Lung (tissue), 12 donors: ENCODE measurements around the gene CPLX1. TPM values are rescaled to one million over a fixed set of nuclear protein-coding genes. Genes with fewer than 3 reads are reported as not detected.

Source experiments
- ATAC-seq: fragments of 200-7000 bp; cut with Tn5 transposase; one replicate; pipeline ENCODE4 v1.9.1; 2020; ENCODE audit warnings: moderate number of reproducible peaks; ENCODE audit not compliant: insufficient read depth, low FRiP score
- DNase-seq, 3 donors: peaks; one replicate each; pipeline ENCODE4 v3.0.0-alpha.2; 2013 to 2017
- H3K27ac ChIP-seq, 2 donors: one replicate each; pipeline ENCODE4 v1.5.1; 2013; ENCODE audit warnings: mild to moderate bottlenecking in 2 of 2, moderate library complexity in 2 of 2, control low read depth in 1 of 2, inconsistent platforms in 1 of 2, low read depth in 1 of 2, low read length in 1 of 2
- H3K27me3 ChIP-seq, 3 donors: one replicate each; pipeline ENCODE4 v1.5.1; 2013; ENCODE audit warnings: low read length in 2 of 3; ENCODE audit not compliant: control insufficient read depth in 3 of 3, insufficient read depth in 3 of 3
- H3K36me3 ChIP-seq, 4 donors: one replicate each; pipeline ENCODE4 v1.5.1; 2013; ENCODE audit warnings: low read length in 4 of 4, mild to moderate bottlenecking in 1 of 4, moderate library complexity in 1 of 4; ENCODE audit not compliant: control insufficient read depth in 4 of 4, insufficient read depth in 4 of 4
- H3K4me1 ChIP-seq, 5 donors: one replicate each; pipeline ENCODE4 v1.5.1; 2013; ENCODE audit warnings: low read length in 5 of 5, mild to moderate bottlenecking in 2 of 5, moderate library complexity in 1 of 5; ENCODE audit not compliant: control insufficient read depth in 5 of 5, insufficient read depth in 5 of 5
- H3K4me3 ChIP-seq: one replicate; pipeline ENCODE4 v1.5.1; 2013; ENCODE audit warnings: mild to moderate bottlenecking, control low read depth, moderate library complexity
- H3K9ac ChIP-seq, 2 donors: one replicate each; pipeline ENCODE4 v1.5.1; 2013; ENCODE audit warnings: low read length in 2 of 2, control low read depth in 1 of 2; ENCODE audit not compliant: insufficient read depth in 1 of 2
- H3K9me3 ChIP-seq, 4 donors: one replicate each; pipeline ENCODE4 v1.5.1; 2013; ENCODE audit warnings: low read length in 3 of 4, mild to moderate bottlenecking in 1 of 4, moderate library complexity in 1 of 4; ENCODE audit not compliant: control insufficient read depth in 4 of 4, insufficient read depth in 3 of 4
- WGBS, 2 donors: extraction: QIAGEN DNeasy Blood & Tissue Kit; methylation state at CpG; one replicate each; pipeline ENCODE4 v1.1.7; 2013; 5-methylcytosine and 5-hydroxymethylcytosine counted together
- polyA plus RNA-seq, 2 donors: library from polyadenylated mRNA; stranded (reverse); fragments of 200-250 nt; gene quantifications; one replicate each; pipeline ENCODE4 v1.2.1, GENCODE V29; 2013
- total RNA-seq, 2 donors: library from RNA; depleted of rRNA in 1 of 2; stranded (reverse); fragments of >200 nt in 1 of 2; gene quantifications; one replicate each; pipeline ENCODE4 v1.2.1, GENCODE V29; 2014 to 2021
- TF ChIP-seq, protein P1 (sequence below): IDR thresholded peaks from 2 replicates; pipeline ENCODE4 v1.5.1; 2012; ENCODE audit warnings: mild to moderate bottlenecking; ENCODE audit errors: control extremely low read depth, extremely low read depth
- donor health status: control.
- donor health status: control.
- donor health status: Bipolar disorder and iron deficiency.
- donor health status: healthy.
- donor health status: DM: yes; HTN: yes; CAD: no.

CPLX1 gene
- total and polyA plus RNA-seq, 4 donors: 1.1 to 3.9 (median 2.1) TPM

DNA sequence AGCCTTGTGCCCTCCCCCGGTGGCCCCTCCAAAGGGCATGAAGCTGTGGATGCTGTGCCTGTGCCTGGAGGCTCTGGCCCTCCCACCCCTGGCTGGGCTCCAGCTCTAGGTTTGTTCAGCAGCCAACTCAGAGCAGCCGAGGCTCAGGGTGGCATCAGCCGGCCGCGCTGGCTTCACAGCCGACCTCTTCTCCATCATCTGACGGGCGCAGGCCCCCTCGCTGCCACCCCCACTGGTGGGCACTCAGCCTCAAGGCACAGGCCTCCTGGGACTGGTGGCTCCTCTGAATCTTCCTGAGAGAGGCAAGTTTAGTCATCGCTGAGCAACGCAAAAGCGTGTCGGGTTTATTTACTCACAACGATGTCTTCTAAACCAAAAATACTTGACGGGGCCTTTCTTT, 74.3 kb downstream of the CPLX1 start:
- H3K4me3 ChIP-seq: no peak overlapping the region
- DNase-seq: no peak
- no peaks in the 10 kb centered on the region for H3K27me3 ChIP-seq
- H3K27ac ChIP-seq: no peak overlapping the region
- H3K4me1 ChIP-seq: no peaks in the 10 kb centered on the region
- H3K9me3 ChIP-seq: no peaks in the 10 kb centered on the region
- ATAC-seq: no peak
- TF ChIP-seq, protein P1, sequence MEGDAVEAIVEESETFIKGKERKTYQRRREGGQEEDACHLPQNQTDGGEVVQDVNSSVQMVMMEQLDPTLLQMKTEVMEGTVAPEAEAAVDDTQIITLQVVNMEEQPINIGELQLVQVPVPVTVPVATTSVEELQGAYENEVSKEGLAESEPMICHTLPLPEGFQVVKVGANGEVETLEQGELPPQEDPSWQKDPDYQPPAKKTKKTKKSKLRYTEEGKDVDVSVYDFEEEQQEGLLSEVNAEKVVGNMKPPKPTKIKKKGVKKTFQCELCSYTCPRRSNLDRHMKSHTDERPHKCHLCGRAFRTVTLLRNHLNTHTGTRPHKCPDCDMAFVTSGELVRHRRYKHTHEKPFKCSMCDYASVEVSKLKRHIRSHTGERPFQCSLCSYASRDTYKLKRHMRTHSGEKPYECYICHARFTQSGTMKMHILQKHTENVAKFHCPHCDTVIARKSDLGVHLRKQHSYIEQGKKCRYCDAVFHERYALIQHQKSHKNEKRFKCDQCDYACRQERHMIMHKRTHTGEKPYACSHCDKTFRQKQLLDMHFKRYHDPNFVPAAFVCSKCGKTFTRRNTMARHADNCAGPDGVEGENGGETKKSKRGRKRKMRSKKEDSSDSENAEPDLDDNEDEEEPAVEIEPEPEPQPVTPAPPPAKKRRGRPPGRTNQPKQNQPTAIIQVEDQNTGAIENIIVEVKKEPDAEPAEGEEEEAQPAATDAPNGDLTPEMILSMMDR: no peak
- 92 to 95% methylated on average over 15 of the region's 15 CpGs for WGBS, 2 donors
- peaks cover 0 to 28% (median 24%) of the 10 kb centered on the region in 4 donors for H3K36me3 ChIP-seq
- no peak overlapping the region for H3K9ac ChIP-seq

DNA sequence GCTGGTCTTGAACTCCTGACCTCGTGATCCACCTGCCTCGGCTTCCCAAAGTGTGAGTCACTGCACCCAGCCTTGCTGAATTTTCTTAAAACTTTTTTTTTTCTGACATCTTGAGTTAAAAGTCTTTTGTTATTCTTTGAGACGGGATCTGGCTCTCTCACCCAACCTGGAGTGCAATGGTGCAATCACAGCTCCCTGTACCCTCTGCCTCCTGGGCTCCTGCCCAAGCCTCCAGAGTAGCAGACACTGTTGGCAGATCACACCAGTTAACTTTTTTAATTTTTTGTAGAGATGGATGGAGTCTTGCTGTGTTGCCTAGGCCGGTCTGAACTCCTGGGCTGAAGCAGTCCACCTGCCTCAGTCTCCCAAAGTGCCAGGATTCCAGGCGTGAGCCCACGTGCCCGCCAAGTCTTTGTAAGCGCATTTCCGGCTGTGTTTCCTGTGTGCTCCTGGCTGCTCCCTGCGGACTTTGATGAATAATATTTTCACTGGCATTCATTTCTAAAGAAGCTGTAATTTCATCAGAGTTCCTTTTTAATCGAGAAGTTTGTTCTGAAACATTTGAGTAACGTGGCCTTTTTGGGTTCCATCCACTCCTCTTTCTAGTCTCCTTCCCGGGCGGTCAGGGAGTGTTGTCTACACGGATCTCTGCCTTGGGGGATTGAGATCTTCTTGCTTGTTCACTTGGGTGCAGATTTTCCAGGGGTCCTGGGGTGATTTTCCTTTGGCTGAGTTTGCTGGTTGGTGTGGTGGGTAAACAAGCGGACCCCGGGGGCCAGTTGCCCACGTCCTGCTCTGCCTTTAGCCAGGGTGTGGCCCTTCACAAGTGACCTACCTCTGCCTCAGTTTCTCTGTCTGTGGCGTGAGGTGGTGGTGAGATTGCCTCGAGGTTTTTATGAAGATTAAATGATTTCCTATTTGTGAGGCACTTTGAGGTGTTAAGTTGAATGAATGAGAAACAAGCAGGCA, 75.9 kb downstream of the CPLX1 start:
- peaks cover 0 to 28% (median 22%) of the 10 kb centered on the region in 4 donors for H3K36me3 ChIP-seq
- no peaks in the 10 kb centered on the region for H3K27me3 ChIP-seq
- no peaks in the 10 kb centered on the region for H3K4me1 ChIP-seq
- H3K9ac ChIP-seq: no peak overlapping the region
- H3K4me3 ChIP-seq: no peak overlapping the region
- TF ChIP-seq, protein P1: no peak
- H3K9me3 ChIP-seq: no peaks in the 10 kb centered on the region
- ATAC-seq (no peak), DNase-seq (no peak)
- H3K27ac ChIP-seq: peak overlapping the region in 1 of 2 donors; percentile 26
- 80 to 83% methylated on average over 20 of the region's 20 CpGs for WGBS, 2 donors

DNA sequence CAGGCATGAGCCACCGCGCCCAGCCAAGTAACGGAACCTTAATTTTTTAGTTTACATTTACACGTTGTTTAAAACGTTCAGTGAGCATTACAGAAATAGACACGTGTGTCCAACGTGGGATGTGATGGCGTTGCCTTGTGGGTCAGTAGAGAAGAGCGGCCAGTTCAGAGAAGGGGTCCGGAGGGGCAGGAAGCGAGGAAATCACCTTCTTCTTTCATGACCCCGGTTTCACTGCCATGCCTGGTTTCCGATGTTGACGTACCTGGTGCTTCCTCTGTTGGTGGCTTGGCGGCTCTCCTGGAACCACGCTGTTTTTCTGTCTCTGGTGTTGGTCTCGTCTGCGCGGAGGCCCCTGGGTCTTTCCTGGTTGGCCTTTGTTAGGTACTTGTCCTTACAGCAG, 77.5 kb downstream of the CPLX1 start:
- DNase-seq: no peak
- 91 to 92% methylated on average over 19 of the region's 19 CpGs for WGBS, 2 donors
- H3K9ac ChIP-seq: no peak overlapping the region
- no peaks in the 10 kb centered on the region for H3K4me1 ChIP-seq
- TF ChIP-seq, protein P1: no peak
- no peak for ATAC-seq
- no peak overlapping the region for H3K27ac ChIP-seq
- no peak overlapping the region for H3K4me3 ChIP-seq
- peaks cover 4 to 24% (median 17%) of the 10 kb centered on the region in 4 donors for H3K36me3 ChIP-seq
- no peaks in the 10 kb centered on the region for H3K9me3 ChIP-seq
- no peaks in the 10 kb centered on the region for H3K27me3 ChIP-seq
